ENCODE measurements around the gene NDUFS8.
A peak's percentile ranks its signal among the peaks of the same experiment; 100 is the strongest.

The NDUFS8 gene

DNA sequence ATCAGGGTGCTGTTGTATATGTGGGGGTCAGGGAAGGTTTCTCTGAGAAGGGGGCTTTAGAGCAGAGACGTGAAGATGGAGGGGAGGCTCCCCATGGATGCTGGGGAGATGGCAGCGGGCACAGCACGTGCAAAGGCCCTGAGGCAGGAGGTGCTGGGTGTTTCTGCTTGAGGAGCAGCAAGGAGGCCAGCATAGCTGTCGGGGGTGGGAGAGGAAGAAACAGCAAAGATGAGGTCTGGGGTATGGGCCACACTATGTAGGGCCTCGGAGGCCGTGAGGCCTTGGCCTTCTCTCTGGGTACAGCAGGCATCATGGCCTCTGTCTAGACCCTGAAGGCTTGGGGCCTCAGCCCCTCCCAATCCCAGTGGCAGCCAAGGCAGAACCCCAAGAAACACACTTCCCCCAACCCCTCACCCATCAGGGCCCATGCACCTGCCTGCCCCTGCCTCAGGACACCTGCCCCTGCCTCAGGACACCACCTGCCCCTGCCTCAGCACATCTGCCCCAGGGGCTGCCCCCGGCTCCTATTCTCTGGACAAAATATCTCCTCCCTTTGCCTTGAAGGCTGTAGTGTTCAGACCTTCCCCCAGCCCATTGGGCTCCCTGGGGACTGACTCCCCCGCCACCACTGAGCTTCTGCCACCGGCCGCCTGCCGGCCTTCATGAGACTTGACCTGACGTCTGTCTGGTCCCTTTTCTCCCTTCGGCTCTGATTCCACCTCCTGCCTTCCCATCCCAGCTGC lies 14.1 kb upstream of the NDUFS8 start:
- no peak for DNase-seq (ENCODE audit: low spot score)

DNA sequence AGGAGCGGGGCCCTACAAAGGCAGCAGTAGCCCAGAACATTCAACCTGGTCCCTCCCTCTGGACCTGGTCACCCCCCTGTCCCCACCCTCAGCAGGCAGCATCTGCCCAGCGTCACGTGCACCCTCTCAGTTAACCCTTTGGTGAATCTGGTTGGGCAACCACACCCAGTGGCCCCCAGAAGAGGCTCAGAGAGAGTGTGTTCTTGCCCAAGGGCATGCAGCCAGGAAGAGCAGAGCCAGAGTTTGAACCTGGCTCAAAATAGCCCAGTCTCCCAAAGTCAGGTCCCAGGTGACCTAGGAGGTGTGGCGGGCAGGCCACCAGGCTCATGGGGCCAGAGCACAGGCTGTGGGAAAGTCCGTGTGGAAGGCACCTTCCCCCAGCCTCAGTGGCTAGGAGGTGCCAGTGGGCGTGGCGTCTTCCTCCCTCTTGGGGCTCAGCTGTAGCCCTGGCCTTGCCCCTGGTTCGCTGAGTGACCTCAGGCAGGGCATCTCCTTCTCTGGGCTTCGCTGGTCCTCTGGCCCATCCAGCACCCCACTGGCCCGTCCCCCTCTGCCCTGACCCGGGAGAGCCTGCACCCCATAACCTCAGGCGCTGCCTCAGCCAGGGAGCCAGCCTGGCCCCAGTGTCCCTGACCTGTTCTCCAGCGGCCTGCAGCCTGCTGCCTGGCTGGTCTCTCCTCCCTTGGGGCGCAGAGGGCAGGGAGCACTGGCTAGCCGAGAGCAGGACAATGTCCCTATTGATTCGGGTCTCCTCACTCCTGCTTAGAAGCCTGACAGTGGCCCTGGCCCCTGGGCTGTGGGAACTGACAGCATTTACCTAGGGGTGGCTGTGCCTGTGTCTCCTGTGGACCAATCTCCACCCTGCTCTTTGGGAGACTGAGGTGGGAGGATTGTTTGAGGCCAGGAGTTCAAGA lies 13.3 kb upstream of the NDUFS8 start:
- no peak for DNase-seq (ENCODE audit: low spot score)

- DNase-seq (ENCODE audit: low spot score), result no peak
Observed at GRCh38 chr11:68017980-68018729, 12.3 kb upstream of the NDUFS8 start.

GRCh38 chr11:68018730-68019190 lies 11.7 kb upstream of the NDUFS8 start:
- DNase-seq (ENCODE audit: low spot score), result no peak

- no peak for DNase-seq (ENCODE audit: low spot score)
Observed at GRCh38 chr11:68019486-68019885, 11.0 kb upstream of the NDUFS8 start.

- no peak for DNase-seq (ENCODE audit: low spot score)
Observed at GRCh38 chr11:68020575-68020974, 9.9 kb upstream of the NDUFS8 start.

DNA sequence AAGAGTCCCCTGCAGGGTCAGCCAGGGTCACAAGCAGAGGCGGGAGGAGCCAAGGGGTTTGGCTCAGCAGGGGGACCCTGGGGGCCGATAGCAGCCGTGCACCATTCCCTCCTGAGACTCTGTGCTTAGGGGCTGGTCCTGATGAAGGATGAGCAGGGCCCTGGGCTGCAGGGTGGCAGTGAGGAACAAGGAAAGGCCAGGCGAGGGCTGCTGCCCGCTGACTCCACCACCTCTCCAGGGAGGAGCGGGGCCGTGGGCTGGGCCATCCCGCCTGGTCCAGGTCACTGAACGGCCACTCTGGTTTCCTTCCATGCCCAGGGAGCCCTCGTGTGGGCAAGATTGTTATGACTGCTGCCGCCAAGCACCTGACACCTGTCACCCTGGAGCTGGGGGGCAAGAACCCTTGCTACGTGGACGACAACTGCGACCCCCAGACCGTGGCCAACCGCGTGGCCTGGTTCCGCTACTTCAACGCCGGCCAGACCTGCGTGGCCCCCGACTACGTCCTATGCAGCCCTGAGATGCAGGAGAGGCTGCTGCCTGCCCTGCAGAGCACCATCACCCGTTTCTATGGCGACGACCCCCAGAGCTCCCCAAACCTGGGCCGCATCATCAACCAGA lies 9.2 kb upstream of the NDUFS8 start:
- DNase-seq (ENCODE audit: low spot score), result no peak

DNA sequence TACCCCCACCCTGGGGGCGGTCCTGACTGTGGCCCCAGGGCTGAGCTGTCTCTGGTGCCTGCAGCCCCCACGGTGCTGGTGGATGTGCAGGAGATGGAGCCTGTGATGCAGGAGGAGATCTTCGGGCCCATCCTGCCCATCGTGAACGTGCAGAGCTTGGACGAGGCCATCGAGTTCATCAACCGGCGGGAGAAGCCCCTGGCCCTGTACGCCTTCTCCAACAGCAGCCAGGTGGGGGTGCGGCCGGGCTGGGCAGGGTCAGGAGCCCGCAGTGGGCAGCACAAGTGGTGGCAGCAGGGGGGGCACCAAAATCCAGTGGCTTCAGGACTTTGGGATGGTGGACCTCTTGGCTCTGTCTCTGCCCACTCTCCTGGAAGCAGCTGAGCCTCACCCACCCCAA lies 8.0 kb upstream of the NDUFS8 start:
- DNase-seq (ENCODE audit: low spot score), result no peak

- DNase-seq (ENCODE audit: low spot score), result no peak
Observed at GRCh38 chr11:68024508-68024907, 6.0 kb upstream of the NDUFS8 start.

GRCh38 chr11:68025047-68025446 lies 5.4 kb upstream of the NDUFS8 start:
- DNase-seq (ENCODE audit: low spot score), result no peak

DNA sequence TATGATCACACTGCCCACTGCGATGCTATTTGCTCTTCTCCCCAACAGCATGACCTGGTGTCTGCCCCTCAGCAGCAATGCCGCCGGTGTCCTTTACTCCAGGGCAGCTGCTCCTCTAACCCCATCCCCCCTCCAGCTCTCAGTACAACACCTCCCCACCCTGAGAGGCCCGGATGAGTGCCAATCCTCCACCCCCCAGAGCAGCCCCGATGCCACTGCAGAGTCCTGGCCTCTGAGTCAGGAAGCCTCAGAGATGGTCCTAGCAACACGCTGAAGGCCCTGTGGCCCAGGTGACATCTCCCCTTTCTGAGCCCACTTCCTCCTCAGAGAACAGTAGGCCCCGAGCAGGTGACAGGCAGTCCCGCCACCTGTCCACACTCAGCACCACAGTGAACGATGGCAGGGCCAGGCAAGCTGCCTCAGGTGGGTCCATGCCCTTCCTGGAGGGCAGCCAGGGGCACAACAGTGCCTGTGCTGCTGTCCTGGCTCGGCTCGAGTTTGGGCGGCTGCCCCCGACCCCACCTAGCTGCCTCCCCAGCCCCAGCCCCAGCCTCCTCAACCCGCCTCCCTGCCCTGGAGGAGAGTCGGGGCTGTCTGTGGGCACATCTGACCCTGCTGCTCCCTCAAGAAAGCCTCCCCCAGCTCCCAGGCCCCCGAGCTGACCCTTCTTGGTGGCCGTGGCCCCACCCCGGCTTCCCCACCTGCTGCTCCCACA lies 3.9 kb upstream of the NDUFS8 start:
- DNase-seq (ENCODE audit: low spot score), result no peak

DNA sequence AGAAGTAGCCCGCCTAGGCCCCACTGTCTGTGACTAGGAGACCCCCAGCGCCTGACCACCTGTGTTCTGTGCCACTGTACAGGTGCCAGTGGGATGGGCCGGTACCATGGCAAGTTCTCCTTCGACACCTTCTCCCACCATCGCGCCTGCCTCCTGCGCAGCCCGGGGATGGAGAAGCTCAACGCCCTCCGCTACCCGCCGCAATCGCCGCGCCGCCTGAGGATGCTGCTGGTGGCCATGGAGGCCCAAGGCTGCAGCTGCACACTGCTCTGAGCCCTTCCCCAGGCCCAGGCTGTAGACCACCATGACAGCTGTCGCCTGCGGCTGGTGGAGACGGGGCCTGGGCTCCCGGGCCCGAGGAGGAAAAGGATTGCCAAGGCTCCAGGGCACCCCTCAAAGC lies 2.8 kb upstream of the NDUFS8 start:
- no peak for DNase-seq (ENCODE audit: low spot score)

DNA sequence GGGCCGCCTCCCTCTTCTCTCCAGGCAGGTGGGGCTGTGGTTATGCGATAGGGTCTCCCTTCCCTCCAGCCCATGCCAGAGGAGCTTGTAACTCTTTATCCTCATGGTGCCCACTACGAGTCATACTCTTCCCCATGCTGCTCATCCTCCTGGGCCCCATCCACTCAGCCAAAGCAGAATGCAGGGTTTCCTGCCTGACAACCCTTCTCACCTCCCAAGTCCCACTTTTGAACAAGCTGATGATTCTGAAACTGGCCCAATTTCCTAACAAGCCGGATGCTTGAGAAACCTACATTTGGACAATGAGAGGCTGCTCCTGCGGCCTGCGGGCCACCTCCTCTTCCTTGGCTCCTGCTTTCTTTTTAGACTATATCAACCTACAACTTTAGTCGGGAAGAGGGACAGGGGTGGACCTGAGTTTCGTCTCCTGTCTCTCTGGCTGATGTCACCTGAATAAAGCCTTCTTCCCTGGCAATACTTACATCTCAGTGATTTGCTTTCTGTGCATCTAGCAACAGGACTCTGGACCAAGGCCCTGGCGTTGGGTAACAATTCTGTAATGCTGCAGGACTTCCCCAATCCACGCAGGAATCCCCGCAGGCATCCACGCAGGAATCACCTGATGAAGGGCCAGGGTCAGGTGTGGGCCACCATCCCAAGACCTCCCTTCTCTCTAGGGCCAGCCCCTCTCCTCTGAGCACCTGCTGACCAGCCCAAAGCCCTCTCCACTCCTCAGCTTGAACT lies 1.5 kb upstream of the NDUFS8 start:
- DNase-seq (ENCODE audit: low spot score), result no peak

GRCh38 chr11:68031144-68031464 lies 623 bp downstream of the NDUFS8 start:
- peak; percentile 54 for DNase-seq (ENCODE audit: low spot score)

GRCh38 chr11:68032003-68032402 lies 1.5 kb downstream of the NDUFS8 start:
- DNase-seq (ENCODE audit: low spot score), result no peak

DNA sequence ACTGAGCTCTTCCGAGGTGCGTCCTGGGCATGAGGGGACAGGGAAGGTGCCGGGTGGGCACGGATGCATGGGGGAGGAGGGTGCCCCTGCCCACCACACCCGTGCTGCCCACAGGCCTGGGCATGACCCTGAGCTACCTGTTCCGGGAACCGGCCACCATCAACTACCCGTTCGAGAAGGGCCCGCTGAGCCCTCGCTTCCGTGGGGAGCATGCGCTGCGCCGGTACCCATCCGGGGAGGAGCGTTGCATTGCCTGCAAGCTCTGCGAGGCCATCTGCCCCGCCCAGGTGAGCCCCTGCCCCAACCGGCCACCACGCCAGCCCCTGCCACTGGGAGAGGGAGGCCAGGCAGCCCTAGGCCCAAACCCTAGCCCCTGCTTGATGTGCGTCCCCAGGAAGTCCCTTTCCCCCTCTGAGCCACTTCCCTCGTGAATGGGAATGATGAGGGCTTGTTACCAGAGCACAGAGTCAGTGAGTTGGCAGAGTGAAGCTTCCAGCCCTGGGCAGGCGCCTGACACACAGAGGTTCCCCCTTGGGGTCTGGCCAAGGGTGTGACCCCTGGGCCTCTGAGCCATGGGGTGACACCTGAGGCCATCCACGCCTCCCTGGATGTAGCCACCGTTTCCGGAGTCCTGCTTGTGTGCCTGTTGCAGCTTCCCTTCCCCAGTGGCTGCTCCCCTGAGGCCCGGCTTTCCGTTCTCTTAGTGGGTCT lies 2.7 kb downstream of the NDUFS8 start:
- DNase-seq (ENCODE audit: low spot score), result no peak

- DNase-seq (ENCODE audit: low spot score), result no peak
Observed at GRCh38 chr11:68033708-68034045, 3.2 kb downstream of the NDUFS8 start.

DNA sequence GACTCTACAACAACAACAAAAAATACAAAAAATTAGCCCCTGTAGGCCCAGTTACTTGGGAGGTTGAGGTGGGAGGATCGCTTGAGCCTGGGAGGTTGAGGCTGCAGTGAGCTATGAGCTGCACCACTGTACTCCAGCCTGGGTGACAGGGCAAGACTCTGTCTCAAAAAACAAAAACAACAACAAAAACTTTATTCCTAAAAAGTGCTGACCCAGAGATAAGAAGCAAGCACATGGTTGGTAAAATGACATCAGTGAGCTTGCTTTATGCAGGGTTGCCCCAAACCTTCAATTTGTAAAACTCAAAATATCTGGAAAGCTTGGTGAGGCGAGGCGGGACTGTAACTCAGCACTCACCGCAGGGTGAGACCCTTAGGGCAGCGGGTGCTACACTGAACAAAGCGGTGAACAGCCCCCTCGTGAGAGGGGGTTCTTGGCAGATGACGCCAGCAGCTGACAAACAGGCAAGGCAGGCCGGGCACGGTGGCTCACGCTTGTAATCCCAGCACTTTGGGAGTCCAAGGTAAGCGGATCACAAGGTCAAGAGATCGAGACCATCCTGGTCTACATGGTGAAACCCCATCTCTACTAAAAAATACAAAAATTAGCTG lies 4.9 kb downstream of the NDUFS8 start:
- DNase-seq (ENCODE audit: low spot score), result no peak

DNA sequence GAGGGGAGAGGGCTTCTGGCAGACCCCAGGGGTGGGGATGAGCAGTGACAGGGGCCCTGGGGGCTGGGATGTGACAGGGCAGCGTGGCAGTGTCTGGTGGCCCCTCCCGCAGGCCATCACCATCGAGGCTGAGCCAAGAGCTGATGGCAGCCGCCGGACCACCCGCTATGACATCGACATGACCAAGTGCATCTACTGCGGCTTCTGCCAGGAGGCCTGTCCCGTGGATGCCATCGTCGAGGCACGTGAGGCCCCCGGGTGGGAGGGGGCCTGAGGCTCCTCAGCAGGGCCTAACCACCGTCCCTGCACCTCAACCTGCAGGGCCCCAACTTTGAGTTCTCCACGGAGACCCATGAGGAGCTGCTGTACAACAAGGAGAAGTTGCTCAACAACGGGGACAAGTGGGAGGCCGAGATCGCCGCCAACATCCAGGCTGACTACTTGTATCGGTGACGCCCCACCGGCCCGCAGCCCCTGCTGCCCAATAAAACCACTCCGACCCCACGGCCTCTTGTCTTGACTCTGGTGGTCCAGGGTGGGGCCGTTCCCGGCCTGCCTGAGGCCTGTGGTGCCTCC lies 5.7 kb downstream of the NDUFS8 start:
- no peak for DNase-seq (ENCODE audit: low spot score)

All from AG20443 (cell line).